ENCODE data around the gene YBX3. TPM values are rescaled to one million over a fixed set of nuclear protein-coding genes. Genes with fewer than 3 reads are reported as not detected.

YBX3 gene
- total and polyA plus RNA-seq, 3 donors from 2014 or later, result 493 to 1,385 (median 511) TPM

DNA sequence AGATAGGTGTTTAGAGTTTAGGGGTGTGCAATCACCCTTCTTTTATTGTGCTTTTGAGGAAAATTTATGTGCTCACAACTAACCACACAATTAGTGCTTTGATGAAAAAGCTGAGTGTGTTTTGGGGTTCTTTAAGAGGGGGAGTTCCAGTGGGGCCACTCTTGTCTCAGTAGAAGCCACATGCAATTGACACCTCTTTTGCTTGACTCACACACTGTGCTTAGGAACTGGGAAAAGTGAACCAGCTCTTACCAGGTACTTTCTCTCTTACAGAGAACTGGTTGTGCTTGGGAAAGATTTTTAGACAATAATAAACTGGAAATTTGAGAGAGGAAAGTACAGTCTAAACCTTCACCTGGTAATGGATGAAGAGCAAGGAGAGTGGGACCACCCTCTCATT, 12.3 kb upstream of the YBX3 start:
- Histone ChIP-seq H3K27me3 (no peaks in the 10 kb centered on the region), H3K36me3 (ENCODE audit: low read depth, missing control alignments) (no peaks in the 10 kb centered on the region), H3K4me1 (no peaks in the 10 kb centered on the region), H3K9me3 (no peaks in the 10 kb centered on the region), H3K4me3 (no peak overlapping the region), H3K27ac (no peak overlapping the region)
- DNase-seq, result no peak
- no peak for TF ChIP-seq POLR2A (IDR thresholded peaks at IDR 0.05)
- TF ChIP-seq, protein P1, sequence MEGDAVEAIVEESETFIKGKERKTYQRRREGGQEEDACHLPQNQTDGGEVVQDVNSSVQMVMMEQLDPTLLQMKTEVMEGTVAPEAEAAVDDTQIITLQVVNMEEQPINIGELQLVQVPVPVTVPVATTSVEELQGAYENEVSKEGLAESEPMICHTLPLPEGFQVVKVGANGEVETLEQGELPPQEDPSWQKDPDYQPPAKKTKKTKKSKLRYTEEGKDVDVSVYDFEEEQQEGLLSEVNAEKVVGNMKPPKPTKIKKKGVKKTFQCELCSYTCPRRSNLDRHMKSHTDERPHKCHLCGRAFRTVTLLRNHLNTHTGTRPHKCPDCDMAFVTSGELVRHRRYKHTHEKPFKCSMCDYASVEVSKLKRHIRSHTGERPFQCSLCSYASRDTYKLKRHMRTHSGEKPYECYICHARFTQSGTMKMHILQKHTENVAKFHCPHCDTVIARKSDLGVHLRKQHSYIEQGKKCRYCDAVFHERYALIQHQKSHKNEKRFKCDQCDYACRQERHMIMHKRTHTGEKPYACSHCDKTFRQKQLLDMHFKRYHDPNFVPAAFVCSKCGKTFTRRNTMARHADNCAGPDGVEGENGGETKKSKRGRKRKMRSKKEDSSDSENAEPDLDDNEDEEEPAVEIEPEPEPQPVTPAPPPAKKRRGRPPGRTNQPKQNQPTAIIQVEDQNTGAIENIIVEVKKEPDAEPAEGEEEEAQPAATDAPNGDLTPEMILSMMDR (IDR thresholded peaks at IDR 0.05), result no peak
- intact Hi-C loops (cut with DNase I; ENCODE audit: low total_unique reads), result no loop called here

DNA sequence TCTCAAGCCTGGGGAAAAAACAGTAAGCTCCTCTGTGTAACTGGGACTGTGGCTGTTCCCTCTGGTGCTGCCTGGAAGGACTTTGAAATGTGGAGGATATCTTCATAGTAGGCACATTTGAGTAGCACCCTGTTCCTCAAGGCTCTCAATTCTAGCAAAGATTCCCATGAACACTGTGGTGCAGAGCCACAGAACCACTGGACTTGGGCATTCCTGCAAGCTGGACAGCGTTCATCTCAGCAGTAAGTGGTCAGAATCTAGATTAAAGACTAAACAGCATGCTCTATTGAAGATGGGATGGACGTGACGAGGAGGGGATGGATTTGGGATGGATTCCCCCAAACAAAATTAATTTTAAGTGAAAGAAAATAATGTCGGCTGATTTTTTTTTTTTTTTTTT, 9.4 kb upstream of the YBX3 start:
- intact Hi-C loops (cut with DNase I; ENCODE audit: low total_unique reads), result no loop called here
- TF ChIP-seq POLR2A (IDR thresholded peaks at IDR 0.05), result no peak
- TF ChIP-seq, protein P1 (IDR thresholded peaks at IDR 0.05), result no peak
- DNase-seq, result no peak
- Histone ChIP-seq H3K4me1 (no peaks in the 10 kb centered on the region), H3K27ac (no peak overlapping the region), H3K27me3 (no peaks in the 10 kb centered on the region), H3K9me3 (no peaks in the 10 kb centered on the region), H3K36me3 (ENCODE audit: low read depth, missing control alignments) (no peaks in the 10 kb centered on the region), H3K4me3 (no peak overlapping the region)
- WGBS, 2 donors, result 75 to 79% methylated on average over 4 of the region's 4 CpGs

DNA sequence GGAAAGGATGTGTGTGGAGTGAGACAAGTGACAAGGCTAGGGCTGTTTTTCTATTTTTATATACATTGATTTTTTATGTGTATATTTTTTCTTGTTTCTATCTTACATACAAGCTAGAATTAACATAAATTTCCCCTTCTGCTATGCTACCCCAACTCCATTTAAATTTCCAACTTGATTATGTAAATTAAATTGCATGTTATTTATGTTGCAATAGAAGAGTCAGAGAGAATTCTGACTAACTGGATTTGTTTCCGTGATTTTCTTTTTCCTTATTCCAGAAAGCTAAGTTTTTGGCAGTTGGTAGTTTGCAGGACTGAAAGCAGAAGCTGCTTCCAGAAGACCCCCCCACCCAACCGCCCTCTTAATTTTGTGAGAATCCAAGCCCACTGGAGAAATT, 8.9 kb upstream of the YBX3 start:
- H3K27ac ChIP-seq, result no peak overlapping the region
- no peak for DNase-seq
- H3K9me3 ChIP-seq, result no peaks in the 10 kb centered on the region
- H3K4me1 ChIP-seq, result no peaks in the 10 kb centered on the region
- H3K4me3 ChIP-seq, result no peak overlapping the region
- TF ChIP-seq POLR2A (IDR thresholded peaks at IDR 0.05), result no peak
- TF ChIP-seq, protein P1 (IDR thresholded peaks at IDR 0.05), result no peak
- intact Hi-C loops (cut with DNase I; ENCODE audit: low total_unique reads), result no loop called here
- no peaks in the 10 kb centered on the region for H3K36me3 ChIP-seq (ENCODE audit: low read depth, missing control alignments)
- 89 to 94% methylated on average over 2 of the region's 2 CpGs for WGBS, 2 donors
- H3K27me3 ChIP-seq, result no peaks in the 10 kb centered on the region

DNA sequence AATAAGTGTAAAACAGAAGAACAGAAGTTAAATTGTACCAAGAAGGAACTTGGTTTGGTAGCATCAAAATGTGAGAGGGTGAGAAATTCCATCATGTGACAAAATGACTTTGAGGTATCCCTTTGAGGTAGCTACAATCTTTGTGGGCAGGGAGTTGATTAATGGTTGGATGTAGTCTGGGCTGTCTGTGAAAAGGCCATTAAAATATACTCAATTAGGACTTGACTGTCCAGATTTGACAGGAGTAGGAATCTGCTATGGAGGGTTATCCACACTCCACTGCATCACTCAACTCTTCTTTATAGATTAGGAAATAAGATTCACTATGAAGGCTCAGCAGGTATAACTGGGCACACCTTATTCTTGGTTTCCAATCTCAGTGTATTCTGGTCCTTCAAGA, 7.4 kb upstream of the YBX3 start:
- intact Hi-C loops (cut with DNase I; ENCODE audit: low total_unique reads), result no loop called here
- no peak for TF ChIP-seq POLR2A (IDR thresholded peaks at IDR 0.05)
- TF ChIP-seq, protein P1 (IDR thresholded peaks at IDR 0.05), result no peak
- H3K9me3 ChIP-seq, result no peaks in the 10 kb centered on the region

DNA sequence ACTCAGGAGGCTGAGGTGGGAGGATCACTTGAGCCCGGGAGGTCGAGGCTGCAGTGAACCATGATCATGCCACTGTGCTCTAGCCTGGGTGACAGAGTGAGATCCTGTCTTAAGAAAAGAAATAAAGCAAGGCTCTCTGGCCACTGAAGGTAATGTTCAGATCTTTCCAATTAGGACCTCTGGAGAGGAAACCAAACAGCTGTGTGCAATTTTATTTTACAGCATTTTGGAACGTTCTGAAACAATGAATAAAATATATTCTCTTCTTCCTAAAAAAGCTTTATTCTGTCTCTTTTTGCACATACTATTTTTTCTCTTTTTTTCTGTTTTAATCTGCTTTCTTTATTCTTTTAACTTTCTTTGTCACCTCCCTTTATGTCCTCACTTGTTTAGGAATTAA, 5.0 kb upstream of the YBX3 start:
- no peak for DNase-seq

More for the DNA sequence above, 7.4 kb upstream of the YBX3 start:
- Histone ChIP-seq H3K27ac (no peak overlapping the region), H3K4me1 (no peaks in the 10 kb centered on the region), H3K36me3 (ENCODE audit: low read depth, missing control alignments) (no peaks in the 10 kb centered on the region), H3K4me3 (no peak overlapping the region), H3K27me3 (no peaks in the 10 kb centered on the region)
- no peak for DNase-seq

More for the DNA sequence above, 5.0 kb upstream of the YBX3 start:
- Histone ChIP-seq H3K36me3 (ENCODE audit: low read depth, missing control alignments) (no peaks in the 10 kb centered on the region), H3K4me1 (no peaks in the 10 kb centered on the region), H3K9me3 (no peaks in the 10 kb centered on the region), H3K4me3 (no peak overlapping the region), H3K27me3 (no peaks in the 10 kb centered on the region), H3K27ac (no peak overlapping the region)
- 64 to 66% methylated on average over 3 of the region's 3 CpGs for WGBS, 2 donors
- TF ChIP-seq POLR2A (IDR thresholded peaks at IDR 0.05), result no peak
- TF ChIP-seq, protein P1 (IDR thresholded peaks at IDR 0.05), result no peak
- intact Hi-C loops (cut with DNase I; ENCODE audit: low total_unique reads), result loop anchor here (10.0 kb wide), 1 partner anchor 113 kb away; the partner anchor contains the start of gene MAGOHB

All from testis (tissue), 3 donors.